Neural cell (in vitro differentiated cells): Measurements from ENCODE around the gene METAP1D. TPM values are rescaled to one million over a fixed set of nuclear protein-coding genes. Genes with fewer than 3 reads are reported as not detected.

Source experiments
- H2AFZ ChIP-seq: fragments of 200-600, 300-800 bp; sonication (generic), shearing (Covaris generic); 2 replicates; pipeline ENCODE4 v1.6.0; 2014; ENCODE audit warnings: low read depth, mild to moderate bottlenecking, antibody characterized with exemption, low read length, moderate library complexity
- H3F3A ChIP-seq: fragments of 200-600 bp; shearing (Covaris generic); 2 replicates; pipeline ENCODE4 v1.6.1; 2016; ENCODE audit warnings: mild to moderate bottlenecking, moderate library complexity, mixed read lengths, antibody characterized with exemption, low read length; ENCODE audit not compliant: insufficient read depth, poor library complexity, severe bottlenecking
- H3K27ac ChIP-seq: fragments of 200-600, 300-800 bp; sonication (generic), shearing (Covaris generic); 2 replicates; pipeline ENCODE4 v1.5.1; 2014; ENCODE audit warnings: mild to moderate bottlenecking, low read length, moderate library complexity
- H3K27me3 ChIP-seq: fragments of 300-800, 200-600 bp; sonication (generic), shearing (Covaris generic); 2 replicates; pipeline ENCODE4 v1.6.0; 2014; ENCODE audit warnings: mild to moderate bottlenecking, low read depth, low read length, moderate library complexity; ENCODE audit not compliant: insufficient read depth
- H3K36me3 ChIP-seq: fragments of 300-800, 200-600 bp; sonication (generic), shearing (Covaris generic); 2 replicates; pipeline ENCODE4 v1.5.1; 2014; ENCODE audit warnings: mild to moderate bottlenecking, antibody characterized with exemption, low read length, moderate library complexity; ENCODE audit not compliant: insufficient read depth
- H3K4me2 ChIP-seq: fragments of 300-800, 200-600 bp; sonication (generic), shearing (Covaris generic); 2 replicates; pipeline ENCODE4 v1.6.0; 2014; ENCODE audit warnings: mild to moderate bottlenecking, low read length
- H3K4me3 ChIP-seq: fragments of 300-800, 200-600 bp; sonication (generic), shearing (Covaris generic); 2 replicates; pipeline ENCODE4 v1.5.1; 2014; ENCODE audit warnings: mild to moderate bottlenecking, low read length, moderate library complexity
- H3K79me2 ChIP-seq: fragments of 200-600 bp; shearing (Covaris generic); replicated peaks from 2 replicates; pipeline ENCODE4 v1.6.0; 2014; ENCODE audit warnings: mild to moderate bottlenecking, low read length, moderate library complexity; ENCODE audit not compliant: insufficient read depth
- H3K9ac ChIP-seq: fragments of 300-800, 200-600 bp; sonication (generic), shearing (Covaris generic); 2 replicates; pipeline ENCODE4 v1.6.1; 2016; ENCODE audit warnings: mild to moderate bottlenecking, low read length, mixed read lengths
- H3K9me2 ChIP-seq: fragments of 200-600 bp; shearing (Covaris generic); 2 replicates; pipeline ENCODE4 v1.6.1; 2016; ENCODE audit warnings: mild to moderate bottlenecking, low read length, mixed read lengths; ENCODE audit not compliant: insufficient read depth
- H3K9me3 ChIP-seq: fragments of 200-600, 300-800 bp; sonication (generic), shearing (Covaris generic); 2 replicates; pipeline ENCODE4 v1.6.1; 2016; ENCODE audit warnings: mild to moderate bottlenecking, mixed run types, low read length, moderate library complexity, mixed read lengths
- H4K20me1 ChIP-seq: fragments of 200-600 bp; shearing (Covaris generic); 2 replicates; pipeline ENCODE4 v1.6.1; 2016; ENCODE audit warnings: mild to moderate bottlenecking, mixed run types; ENCODE audit not compliant: insufficient read depth
- CTCF ChIP-seq: fragments of 450-650 bp; IDR thresholded peaks from 2 replicates; pipeline ENCODE4 v1.5.1; 2014; ENCODE audit warnings: antibody characterized with exemption, mild to moderate bottlenecking, moderate library complexity; ENCODE audit not compliant: poor library complexity, severe bottlenecking
- EP300 ChIP-seq: fragments of 450-650 bp; conservative IDR thresholded peaks from 2 replicates; pipeline ENCODE4 v1.6.1; 2014; ENCODE audit warnings: antibody characterized with exemption, mild to moderate bottlenecking, moderate library complexity; ENCODE audit not compliant: poor library complexity, severe bottlenecking
- EZH2 ChIP-seq: fragments of 200-600, 300-800 bp; shearing (Covaris generic), sonication (generic); IDR thresholded peaks from 2 replicates; pipeline ENCODE4 v1.6.1; 2014; ENCODE audit warnings: antibody characterized with exemption, low read length, borderline replicate concordance, mild to moderate bottlenecking; ENCODE audit not compliant: insufficient read depth, poor library complexity, severe bottlenecking
- MXI1 ChIP-seq: fragments of 450-650 bp; conservative IDR thresholded peaks from 2 replicates; pipeline ENCODE4 v1.6.1; 2014; ENCODE audit warnings: antibody characterized with exemption, mild to moderate bottlenecking; ENCODE audit not compliant: poor library complexity, severe bottlenecking
- POLR2AphosphoS5 ChIP-seq: IDR thresholded peaks from 2 replicates; pipeline ENCODE4 v1.6.1; 2012
- RAD21 ChIP-seq: fragments of 450-650 bp; conservative IDR thresholded peaks from 2 replicates; pipeline ENCODE4 v1.6.1; 2014; ENCODE audit warnings: antibody characterized with exemption, mild to moderate bottlenecking, moderate library complexity
- SMC3 ChIP-seq: fragments of 450-650 bp; conservative IDR thresholded peaks from 2 replicates; pipeline ENCODE4 v1.6.1; 2014; ENCODE audit warnings: antibody characterized with exemption, mild to moderate bottlenecking, moderate library complexity; ENCODE audit not compliant: poor library complexity
- TAF1 ChIP-seq: IDR thresholded peaks from 2 replicates; pipeline ENCODE4 v1.6.1; 2012; ENCODE audit warnings: low read depth
- polyA plus RNA-seq: library from polyadenylated mRNA; depleted of rRNA; stranded (reverse); fragments of >200 nt; gene quantifications from 2 replicates; pipeline ENCODE4 v1.2.3, GENCODE V29; 2014
- TF ChIP-seq, protein P1 (sequence below): IDR thresholded peaks from 2 replicates; pipeline ENCODE4 v1.6.1; 2012; ENCODE audit warnings: borderline replicate concordance

The METAP1D gene
- polyA plus RNA-seq, 1 donor from 2014 or later = 5.4 TPM

DNA sequence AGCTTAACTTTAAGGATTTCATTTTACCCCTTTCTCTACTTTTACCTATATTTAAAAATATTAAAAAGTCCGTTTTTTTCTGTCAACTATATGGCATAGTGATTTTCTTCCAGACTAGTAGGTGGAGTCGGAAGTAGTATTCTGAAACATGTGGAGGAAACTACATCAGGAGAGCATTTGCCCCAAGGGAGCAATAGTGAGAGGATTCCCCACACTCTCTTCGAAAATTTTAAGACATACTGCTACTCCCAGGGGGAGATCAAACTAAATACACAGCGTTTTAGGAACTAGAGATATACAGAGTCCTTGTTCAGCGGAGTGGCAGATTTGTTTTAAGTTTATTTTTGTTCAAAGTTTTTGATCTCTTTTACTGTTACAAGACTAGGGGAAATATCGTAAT, 40.6 kb downstream of the METAP1D start:
- Histone ChIP-seq H3K9me2 (no peaks in the 10 kb centered on the region), H3K79me2 (no peaks in the 10 kb centered on the region), H3F3A (no peaks in the 10 kb centered on the region), H3K9me3 (no peaks in the 10 kb centered on the region), H2AFZ (no peak overlapping the region), H3K36me3 (no peaks in the 10 kb centered on the region), H4K20me1 (no peaks in the 10 kb centered on the region), H3K4me2 (no peak overlapping the region), H3K9ac (no peak overlapping the region), H3K4me3 (no peak overlapping the region), H3K27ac (no peak overlapping the region), H3K27me3 (no peaks in the 10 kb centered on the region)
- no peak for TF ChIP-seq EP300
- no peak for TF ChIP-seq EZH2
- no peak for TF ChIP-seq MXI1
- no peak for TF ChIP-seq TAF1
- TF ChIP-seq CTCF = no peak
- no peak for TF ChIP-seq RAD21
- TF ChIP-seq POLR2AphosphoS5 = no peak
- no peak for TF ChIP-seq SMC3
- TF ChIP-seq, protein P1, sequence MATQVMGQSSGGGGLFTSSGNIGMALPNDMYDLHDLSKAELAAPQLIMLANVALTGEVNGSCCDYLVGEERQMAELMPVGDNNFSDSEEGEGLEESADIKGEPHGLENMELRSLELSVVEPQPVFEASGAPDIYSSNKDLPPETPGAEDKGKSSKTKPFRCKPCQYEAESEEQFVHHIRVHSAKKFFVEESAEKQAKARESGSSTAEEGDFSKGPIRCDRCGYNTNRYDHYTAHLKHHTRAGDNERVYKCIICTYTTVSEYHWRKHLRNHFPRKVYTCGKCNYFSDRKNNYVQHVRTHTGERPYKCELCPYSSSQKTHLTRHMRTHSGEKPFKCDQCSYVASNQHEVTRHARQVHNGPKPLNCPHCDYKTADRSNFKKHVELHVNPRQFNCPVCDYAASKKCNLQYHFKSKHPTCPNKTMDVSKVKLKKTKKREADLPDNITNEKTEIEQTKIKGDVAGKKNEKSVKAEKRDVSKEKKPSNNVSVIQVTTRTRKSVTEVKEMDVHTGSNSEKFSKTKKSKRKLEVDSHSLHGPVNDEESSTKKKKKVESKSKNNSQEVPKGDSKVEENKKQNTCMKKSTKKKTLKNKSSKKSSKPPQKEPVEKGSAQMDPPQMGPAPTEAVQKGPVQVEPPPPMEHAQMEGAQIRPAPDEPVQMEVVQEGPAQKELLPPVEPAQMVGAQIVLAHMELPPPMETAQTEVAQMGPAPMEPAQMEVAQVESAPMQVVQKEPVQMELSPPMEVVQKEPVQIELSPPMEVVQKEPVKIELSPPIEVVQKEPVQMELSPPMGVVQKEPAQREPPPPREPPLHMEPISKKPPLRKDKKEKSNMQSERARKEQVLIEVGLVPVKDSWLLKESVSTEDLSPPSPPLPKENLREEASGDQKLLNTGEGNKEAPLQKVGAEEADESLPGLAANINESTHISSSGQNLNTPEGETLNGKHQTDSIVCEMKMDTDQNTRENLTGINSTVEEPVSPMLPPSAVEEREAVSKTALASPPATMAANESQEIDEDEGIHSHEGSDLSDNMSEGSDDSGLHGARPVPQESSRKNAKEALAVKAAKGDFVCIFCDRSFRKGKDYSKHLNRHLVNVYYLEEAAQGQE = no peak

- no peak overlapping the region for H3K27ac ChIP-seq
- no peak overlapping the region for H3K4me2 ChIP-seq
These were observed 46.4 kb downstream of the METAP1D start for GRCh38 chr2:172046080-172046678.

More at GRCh38 chr2:172046080-172046678, 46.4 kb downstream of the METAP1D start:
- Histone ChIP-seq H2AFZ (no peak overlapping the region), H3F3A (no peaks in the 10 kb centered on the region), H4K20me1 (no peaks in the 10 kb centered on the region), H3K9me3 (no peaks in the 10 kb centered on the region), H3K36me3 (no peaks in the 10 kb centered on the region), H3K9me2 (no peaks in the 10 kb centered on the region), H3K4me3 (no peak overlapping the region), H3K27me3 (no peaks in the 10 kb centered on the region), H3K79me2 (no peaks in the 10 kb centered on the region), H3K9ac (no peak overlapping the region)
- TF ChIP-seq SMC3 (no peak), RAD21 (no peak), EP300 (no peak), TAF1 (no peak), POLR2AphosphoS5 (no peak), EZH2 (no peak)
- TF ChIP-seq, protein P1 = no peak
